HepG2 (cell line): ENCODE results near the gene AFG1L. TPM values are rescaled to one million over a fixed set of nuclear protein-coding genes. Genes with fewer than 3 reads are reported as not detected.

Experiments
- DR1 ChIP-seq: sonication (generic); formaldehyde crosslinking; IDR thresholded peaks from 2 replicates; pipeline ENCODE4 v1.8.0; 2021; ENCODE audit warnings: mild to moderate bottlenecking, missing genetic modification reagents, inconsistent platforms
- MTA1 ChIP-seq: sonication (generic); formaldehyde crosslinking; IDR thresholded peaks from 2 replicates; pipeline ENCODE4 v1.4.0; 2020; ENCODE audit warnings: missing genetic modification reagents, mild to moderate bottlenecking, borderline replicate concordance
- SMC3 ChIP-seq: IDR thresholded peaks from 2 replicates; pipeline ENCODE4 v1.6.1; 2011; ENCODE audit warnings: low read length, improper control_type of control experiment
- ZEB1 ChIP-seq: IDR thresholded peaks from 2 replicates; pipeline ENCODE4 v1.6.1; 2012; ENCODE audit warnings: mild to moderate bottlenecking, low read depth, inconsistent platforms; ENCODE audit not compliant: insufficient replicate concordance
- ZNF644 ChIP-seq: IDR thresholded peaks from 2 replicates; pipeline ENCODE4 v1.6.1; 2016; ENCODE audit warnings: low read depth
- ZNF709 ChIP-seq: sonication (generic); formaldehyde crosslinking; IDR thresholded peaks from 2 replicates; pipeline ENCODE4 v1.5.0; 2020; ENCODE audit warnings: mild to moderate bottlenecking, missing genetic modification reagents
- ZNF747 ChIP-seq: sonication (generic); formaldehyde crosslinking; IDR thresholded peaks from 2 replicates; pipeline ENCODE4 v1.8.1; 2023; ENCODE audit warnings: missing genetic modification reagents, mild to moderate bottlenecking, borderline replicate concordance
- ZNF790 ChIP-seq: sonication (generic); formaldehyde crosslinking; IDR thresholded peaks from 2 replicates; pipeline ENCODE4 v1.8.0; 2022; ENCODE audit warnings: missing genetic modification reagents, mild to moderate bottlenecking, borderline replicate concordance
- polyA plus RNA-seq, 8 experiments: library from polyadenylated mRNA; depleted of rRNA in 3 of 8; stranded (reverse) in 7 of 8; unstranded in 1 of 8; fragments of >200 nt; fragmentation: Illumina TruSeq in 4 of 8; extraction: Trizol in 4 of 8; gene quantifications; 2 replicates each; pipeline versions ENCODE4 v1.2.1 to v1.2.3, GENCODE V29; 2011 to 2016; ENCODE audit warnings: low read depth in 4 of 8, missing spikeins in 1 of 8, mixed read lengths in 1 of 8; ENCODE audit not compliant: insufficient read depth in 1 of 8
- total RNA-seq, 5 experiments: library from RNA; depleted of rRNA; stranded (reverse); fragments of >200 nt; fragmentation: Illumina TruSeq; extraction: Trizol; gene quantifications; 2 replicates each; pipeline ENCODE4 v1.2.3, GENCODE V29; 2016; ENCODE audit warnings: low read depth in 1 of 5
- TF ChIP-seq, protein P1 (sequence below): IDR thresholded peaks from 2 replicates; pipeline ENCODE4 v1.6.1; 2012; ENCODE audit warnings: low read length, improper control_type of control experiment
- TF ChIP-seq, protein P2 (sequence below): IDR thresholded peaks from 2 replicates; pipeline ENCODE4 v1.6.1; 2016; ENCODE audit warnings: low read depth, borderline replicate concordance
- TF ChIP-seq, protein P3 (sequence below): sonication (generic); formaldehyde crosslinking; IDR thresholded peaks from 2 replicates; pipeline ENCODE4 v1.5.1; 2020; ENCODE audit warnings: mild to moderate bottlenecking, missing genetic modification reagents, moderate library complexity
- TF ChIP-seq, protein P4 (sequence below): IDR thresholded peaks from 2 replicates; pipeline ENCODE4 v1.6.1; 2016; ENCODE audit warnings: missing genetic modification reagents, missing compliant biosample characterization
- TF ChIP-seq, protein P5 (sequence below): sonication (generic); formaldehyde crosslinking; conservative IDR thresholded peaks from 2 replicates; pipeline ENCODE4 v1.4.0; 2020; ENCODE audit warnings: missing genetic modification reagents
- TF ChIP-seq, protein P6 (sequence below): sonication (generic); formaldehyde crosslinking; IDR thresholded peaks from 2 replicates; pipeline ENCODE4 v1.4.0; 2020; ENCODE audit warnings: missing genetic modification reagents

AFG1L gene
- total and polyA plus RNA-seq, 2 of the 13 experiments (the other 11 are each of a cell fraction or from before 2014, with no cell fraction given) = 3.1 to 14.0 TPM

DNA sequence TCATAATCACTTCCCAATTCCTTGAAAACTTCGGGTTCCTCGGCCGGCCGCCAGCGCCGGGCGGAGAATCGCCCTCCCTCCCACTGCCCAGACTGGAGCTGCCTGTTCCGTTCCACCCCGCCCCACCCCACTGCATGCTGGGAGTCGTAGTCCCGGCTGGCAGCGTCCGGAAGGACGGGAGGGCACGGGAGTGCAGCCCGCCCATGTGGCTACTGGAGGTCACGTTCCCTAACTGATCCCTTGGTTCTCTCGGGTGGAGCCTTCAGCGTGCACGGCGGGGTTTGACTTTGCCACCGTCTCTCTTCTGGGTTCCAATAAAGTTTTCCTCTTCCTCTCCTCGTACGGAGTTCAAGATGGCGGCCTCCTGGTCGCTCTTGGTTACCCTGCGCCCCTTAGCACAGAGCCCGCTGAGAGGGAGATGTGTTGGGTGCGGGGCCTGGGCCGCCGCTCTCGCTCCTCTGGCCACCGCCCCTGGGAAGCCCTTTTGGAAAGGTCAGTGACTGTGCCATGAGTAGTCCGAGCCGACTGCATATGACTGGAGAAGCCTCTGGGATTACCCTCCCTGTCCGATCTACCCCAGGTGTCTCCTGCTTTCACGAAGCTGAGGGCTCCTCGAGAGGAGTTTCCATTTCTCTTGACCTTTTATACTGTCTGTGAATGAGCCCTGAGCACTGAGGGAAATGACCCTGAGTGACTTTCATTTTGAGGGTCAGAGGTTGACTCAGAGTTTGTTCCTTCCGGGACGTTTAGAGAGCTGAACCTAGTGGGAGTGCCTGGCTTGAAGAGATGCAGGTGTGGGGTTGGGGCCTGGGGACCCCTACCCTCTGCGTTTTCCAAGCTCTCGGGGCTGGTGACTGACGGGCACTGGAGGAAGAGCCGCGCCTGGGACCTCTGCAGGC lies at the start of gene AFG1L (continued):
- TF ChIP-seq, protein P1, sequence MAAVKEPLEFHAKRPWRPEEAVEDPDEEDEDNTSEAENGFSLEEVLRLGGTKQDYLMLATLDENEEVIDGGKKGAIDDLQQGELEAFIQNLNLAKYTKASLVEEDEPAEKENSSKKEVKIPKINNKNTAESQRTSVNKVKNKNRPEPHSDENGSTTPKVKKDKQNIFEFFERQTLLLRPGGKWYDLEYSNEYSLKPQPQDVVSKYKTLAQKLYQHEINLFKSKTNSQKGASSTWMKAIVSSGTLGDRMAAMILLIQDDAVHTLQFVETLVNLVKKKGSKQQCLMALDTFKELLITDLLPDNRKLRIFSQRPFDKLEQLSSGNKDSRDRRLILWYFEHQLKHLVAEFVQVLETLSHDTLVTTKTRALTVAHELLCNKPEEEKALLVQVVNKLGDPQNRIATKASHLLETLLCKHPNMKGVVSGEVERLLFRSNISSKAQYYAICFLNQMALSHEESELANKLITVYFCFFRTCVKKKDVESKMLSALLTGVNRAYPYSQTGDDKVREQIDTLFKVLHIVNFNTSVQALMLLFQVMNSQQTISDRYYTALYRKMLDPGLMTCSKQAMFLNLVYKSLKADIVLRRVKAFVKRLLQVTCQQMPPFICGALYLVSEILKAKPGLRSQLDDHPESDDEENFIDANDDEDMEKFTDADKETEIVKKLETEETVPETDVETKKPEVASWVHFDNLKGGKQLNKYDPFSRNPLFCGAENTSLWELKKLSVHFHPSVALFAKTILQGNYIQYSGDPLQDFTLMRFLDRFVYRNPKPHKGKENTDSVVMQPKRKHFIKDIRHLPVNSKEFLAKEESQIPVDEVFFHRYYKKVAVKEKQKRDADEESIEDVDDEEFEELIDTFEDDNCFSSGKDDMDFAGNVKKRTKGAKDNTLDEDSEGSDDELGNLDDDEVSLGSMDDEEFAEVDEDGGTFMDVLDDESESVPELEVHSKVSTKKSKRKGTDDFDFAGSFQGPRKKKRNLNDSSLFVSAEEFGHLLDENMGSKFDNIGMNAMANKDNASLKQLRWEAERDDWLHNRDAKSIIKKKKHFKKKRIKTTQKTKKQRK = no peak
- TF ChIP-seq ZNF709 = 0 out of 2 replicates have a peak, but pooled peaks have one; percentile 78
- no peak for TF ChIP-seq SMC3
- TF ChIP-seq, protein P2, sequence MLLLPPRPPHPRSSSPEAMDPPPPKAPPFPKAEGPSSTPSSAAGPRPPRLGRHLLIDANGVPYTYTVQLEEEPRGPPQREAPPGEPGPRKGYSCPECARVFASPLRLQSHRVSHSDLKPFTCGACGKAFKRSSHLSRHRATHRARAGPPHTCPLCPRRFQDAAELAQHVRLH (CRISPR knock-in tag) = peak; percentile 56; the same call in 1 of the 2 replicates
- peak; percentile 95 for TF ChIP-seq ZNF747 (CRISPR knock-in tag)
- TF ChIP-seq ZNF644 = no peak; the same call in 1 of the 2 replicates
- TF ChIP-seq MTA1 (CRISPR knock-in tag) = peak; percentile 52; the same call in 1 of the 2 replicates
- TF ChIP-seq, protein P3, sequence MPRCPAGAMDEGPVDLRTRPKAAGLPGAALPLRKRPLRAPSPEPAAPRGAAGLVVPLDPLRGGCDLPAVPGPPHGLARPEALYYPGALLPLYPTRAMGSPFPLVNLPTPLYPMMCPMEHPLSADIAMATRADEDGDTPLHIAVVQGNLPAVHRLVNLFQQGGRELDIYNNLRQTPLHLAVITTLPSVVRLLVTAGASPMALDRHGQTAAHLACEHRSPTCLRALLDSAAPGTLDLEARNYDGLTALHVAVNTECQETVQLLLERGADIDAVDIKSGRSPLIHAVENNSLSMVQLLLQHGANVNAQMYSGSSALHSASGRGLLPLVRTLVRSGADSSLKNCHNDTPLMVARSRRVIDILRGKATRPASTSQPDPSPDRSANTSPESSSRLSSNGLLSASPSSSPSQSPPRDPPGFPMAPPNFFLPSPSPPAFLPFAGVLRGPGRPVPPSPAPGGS (CRISPR knock-in tag) = peak; percentile 17; the same call in 1 of the 2 replicates
- TF ChIP-seq, protein P4, sequence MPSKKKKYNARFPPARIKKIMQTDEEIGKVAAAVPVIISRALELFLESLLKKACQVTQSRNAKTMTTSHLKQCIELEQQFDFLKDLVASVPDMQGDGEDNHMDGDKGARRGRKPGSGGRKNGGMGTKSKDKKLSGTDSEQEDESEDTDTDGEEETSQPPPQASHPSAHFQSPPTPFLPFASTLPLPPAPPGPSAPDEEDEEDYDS = 0 out of 2 replicates have a peak, but pooled peaks have one; percentile 28
- peak; percentile 64; the same call in 1 of the 2 replicates for TF ChIP-seq DR1 (CRISPR knock-in tag)
- TF ChIP-seq, protein P5, sequence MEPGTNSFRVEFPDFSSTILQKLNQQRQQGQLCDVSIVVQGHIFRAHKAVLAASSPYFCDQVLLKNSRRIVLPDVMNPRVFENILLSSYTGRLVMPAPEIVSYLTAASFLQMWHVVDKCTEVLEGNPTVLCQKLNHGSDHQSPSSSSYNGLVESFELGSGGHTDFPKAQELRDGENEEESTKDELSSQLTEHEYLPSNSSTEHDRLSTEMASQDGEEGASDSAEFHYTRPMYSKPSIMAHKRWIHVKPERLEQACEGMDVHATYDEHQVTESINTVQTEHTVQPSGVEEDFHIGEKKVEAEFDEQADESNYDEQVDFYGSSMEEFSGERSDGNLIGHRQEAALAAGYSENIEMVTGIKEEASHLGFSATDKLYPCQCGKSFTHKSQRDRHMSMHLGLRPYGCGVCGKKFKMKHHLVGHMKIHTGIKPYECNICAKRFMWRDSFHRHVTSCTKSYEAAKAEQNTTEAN (CRISPR knock-in tag) = peak; percentile 59; the same call in 1 of the 2 replicates
- no peak for TF ChIP-seq ZNF790 (CRISPR knock-in tag)
- TF ChIP-seq ZEB1 = peak; percentile 55
- TF ChIP-seq, protein P6, sequence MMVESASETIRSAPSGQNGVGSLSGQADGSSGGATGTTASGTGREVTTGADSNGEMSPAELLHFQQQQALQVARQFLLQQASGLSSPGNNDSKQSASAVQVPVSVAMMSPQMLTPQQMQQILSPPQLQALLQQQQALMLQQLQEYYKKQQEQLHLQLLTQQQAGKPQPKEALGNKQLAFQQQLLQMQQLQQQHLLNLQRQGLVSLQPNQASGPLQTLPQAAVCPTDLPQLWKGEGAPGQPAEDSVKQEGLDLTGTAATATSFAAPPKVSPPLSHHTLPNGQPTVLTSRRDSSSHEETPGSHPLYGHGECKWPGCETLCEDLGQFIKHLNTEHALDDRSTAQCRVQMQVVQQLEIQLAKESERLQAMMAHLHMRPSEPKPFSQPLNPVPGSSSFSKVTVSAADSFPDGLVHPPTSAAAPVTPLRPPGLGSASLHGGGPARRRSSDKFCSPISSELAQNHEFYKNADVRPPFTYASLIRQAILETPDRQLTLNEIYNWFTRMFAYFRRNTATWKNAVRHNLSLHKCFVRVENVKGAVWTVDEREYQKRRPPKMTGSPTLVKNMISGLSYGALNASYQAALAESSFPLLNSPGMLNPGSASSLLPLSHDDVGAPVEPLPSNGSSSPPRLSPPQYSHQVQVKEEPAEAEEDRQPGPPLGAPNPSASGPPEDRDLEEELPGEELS = peak; percentile 19; the same call in 1 of the 2 replicates
